Gastrocnemius medialis (tissue), 4 donors: ENCODE measurements around the gene KRTAP2-2. TPM values are rescaled to one million over a fixed set of nuclear protein-coding genes. Genes with fewer than 3 reads are reported as not detected.
"Not testable (repeated sequence)": the region's sequence is repeated elsewhere in the genome, so short reads cannot be mapped to it uniquely, and the experiment has no call there.

Experiments
- ATAC-seq, 2 donors: fragments of 150-250 bp; one replicate each; pipeline ENCODE4 v1.9.1; 2016
- DNase-seq, 2 donors: peaks; one replicate each; pipeline ENCODE4 v3.0.0-alpha.2; 2019
- H3K27ac ChIP-seq, 4 donors: fragments of 200-600 bp; sonication (generic); 1 replicate in 1 of 4; 2 replicates in 3 of 4; pipeline ENCODE4 v1.5.1; 2016 to 2018; ENCODE audit warnings: mild to moderate bottlenecking in 2 of 4, moderate library complexity in 1 of 4
- H3K27me3 ChIP-seq, 3 donors: fragments of 200-600 bp; sonication (generic) in 2 of 3; 1 replicate in 1 of 3; 2 replicates in 2 of 3; pipeline versions ENCODE4 v1.5.1 to v1.6.0; 2016 to 2019; ENCODE audit warnings: mild to moderate bottlenecking in 1 of 3, moderate library complexity in 1 of 3
- H3K36me3 ChIP-seq, 2 donors: fragments of 200-600 bp; sonication (generic) in 1 of 2; one replicate each; pipeline ENCODE4 v1.5.1; 2017 to 2018
- H3K4me1 ChIP-seq, 2 donors: fragments of 200-600 bp; sonication (generic) in 1 of 2; one replicate each; pipeline ENCODE4 v1.5.1; 2016 to 2017; ENCODE audit warnings: mild to moderate bottlenecking in 2 of 2
- H3K4me3 ChIP-seq, 4 donors: fragments of 200-600 bp; sonication (generic) in 3 of 4; 1 replicate in 1 of 4; 2 replicates in 3 of 4; pipeline ENCODE4 v1.5.1; 2016 to 2019; ENCODE audit warnings: mild to moderate bottlenecking in 2 of 4
- H3K9me3 ChIP-seq, 3 donors: fragments of 200-600 bp; sonication (generic) in 2 of 3; 1 replicate in 1 of 3; 2 replicates in 2 of 3; pipeline ENCODE4 v1.5.1; 2016 to 2019
- POLR2A ChIP-seq, 2 donors: fragments of 450-650 bp; IDR thresholded peaks; one replicate each; pipeline ENCODE4 v1.6.1; 2017; ENCODE audit warnings: antibody characterized with exemption in 2 of 2, mild to moderate bottlenecking in 2 of 2, moderate library complexity in 2 of 2
- in situ Hi-C, 4 donors: fragments of 200-750 bp; cut with MboI; loops; one replicate each; pipeline versions ENCODE4 v1.15.0 to v1.8.0; 2017; ENCODE audit warnings: low sequenced_read_pairs in 4 of 4
- intact Hi-C: fragments of 100-400 bp; cut with DNase I; formaldehyde crosslinking; loops from one replicate; pipeline ENCODE4 v1.15.1; 2023; ENCODE audit warnings: low total_unique reads
- total RNA-seq, 4 donors: library from RNA; depleted of rRNA; stranded (reverse); fragments of >200 nt; gene quantifications; one replicate each; pipeline versions ENCODE4 v1.1.0 to v1.2.3, GENCODE V29; 2016
- TF ChIP-seq, protein P1 (sequence below), 5 experiments: fragments of 450-650 bp in 3 of 5; fragments of 200-600 bp in 2 of 5; sonication (generic) in 2 of 5; IDR thresholded peaks in 4 of 5; conservative IDR thresholded peaks in 1 of 5; 1 replicate in 4 of 5; 2 replicates in 1 of 5; pipeline ENCODE4 v1.5.1; 2016 to 2019; ENCODE audit warnings: antibody characterized with exemption in 5 of 5, mild to moderate bottlenecking in 3 of 5, moderate library complexity in 3 of 5

KRTAP2-2 gene, protein sequence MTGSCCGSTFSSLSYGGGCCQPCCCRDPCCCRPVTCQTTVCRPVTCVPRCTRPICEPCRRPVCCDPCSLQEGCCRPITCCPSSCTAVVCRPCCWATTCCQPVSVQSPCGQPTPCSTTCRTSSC
- not detected for total RNA-seq

DNA sequence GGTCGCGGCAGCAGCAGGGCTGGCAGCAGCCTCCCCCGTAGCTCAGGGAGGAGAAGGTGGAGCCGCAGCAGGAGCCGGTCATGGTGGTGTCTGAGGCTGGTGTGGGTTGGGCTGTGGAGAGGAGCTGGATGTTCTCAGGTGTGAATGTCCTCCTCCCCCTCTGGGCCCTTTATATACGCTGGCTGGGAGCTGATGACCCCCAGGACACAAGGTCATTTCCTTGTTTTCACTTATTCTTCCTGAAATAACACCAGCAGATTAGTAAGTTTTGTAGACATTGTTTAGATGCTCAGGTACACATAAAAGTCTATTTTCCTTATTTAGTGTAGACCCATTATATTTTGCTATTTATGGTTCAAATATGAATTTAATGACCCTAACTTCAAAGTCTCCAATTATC lies at the start of gene KRTAP2-2:
KRTAP2-2 (minus strand) TSS at position 101 of the 400 bp plus-strand sequence; CDS start at position 82, 19 bp downstream.
- H3K4me3 ChIP-seq, H3K9me3 ChIP-seq, DNase-seq, H3K36me3 ChIP-seq, H3K27ac ChIP-seq, ATAC-seq, intact Hi-C loops, H3K4me1 ChIP-seq: not testable (repeated sequence)
- H3K27me3 ChIP-seq = peaks cover 0 to 24% (median 7%) of the 10 kb centered on the region in 3 donors
- in situ Hi-C loops = loop anchor here in 1 of 4 donors (25.0 kb wide), 1 partner anchor 93 kb away; the partner anchor contains the start of gene KRT39

DNA sequence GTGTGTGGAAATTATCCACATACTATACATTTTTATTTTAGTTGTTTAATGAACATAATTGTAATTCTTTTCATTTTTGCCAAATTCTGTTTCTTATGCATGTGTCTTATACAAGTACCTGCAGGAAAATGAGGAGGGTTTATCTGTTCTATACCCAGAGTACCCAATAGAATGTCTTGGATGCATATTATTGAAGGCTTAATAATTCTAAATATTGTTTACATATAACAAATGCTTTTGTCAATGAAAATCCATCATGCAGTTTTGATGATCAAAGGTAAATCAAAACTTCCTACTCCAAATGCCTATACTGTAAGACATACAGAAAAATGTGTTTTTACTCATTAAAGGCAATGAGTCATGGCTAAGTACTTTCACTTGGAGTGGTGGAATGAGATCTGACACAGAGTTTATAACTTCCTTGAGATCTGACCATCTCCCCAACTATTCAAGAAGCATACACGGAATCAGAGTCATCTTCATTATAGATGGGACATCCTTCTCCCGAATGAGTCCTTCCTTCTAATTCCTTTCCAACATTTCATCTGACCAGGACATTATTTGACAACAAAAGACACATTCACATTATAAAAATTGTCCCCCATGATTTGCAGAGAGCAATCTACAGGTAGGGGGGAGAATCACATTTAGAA lies 49.5 kb upstream of the KRTAP2-2 start:
- in situ Hi-C loops, H3K27ac ChIP-seq, H3K27me3 ChIP-seq, intact Hi-C loops, DNase-seq, H3K4me3 ChIP-seq, H3K9me3 ChIP-seq, H3K36me3 ChIP-seq, H3K4me1 ChIP-seq, ATAC-seq: not testable (repeated sequence)

DNA sequence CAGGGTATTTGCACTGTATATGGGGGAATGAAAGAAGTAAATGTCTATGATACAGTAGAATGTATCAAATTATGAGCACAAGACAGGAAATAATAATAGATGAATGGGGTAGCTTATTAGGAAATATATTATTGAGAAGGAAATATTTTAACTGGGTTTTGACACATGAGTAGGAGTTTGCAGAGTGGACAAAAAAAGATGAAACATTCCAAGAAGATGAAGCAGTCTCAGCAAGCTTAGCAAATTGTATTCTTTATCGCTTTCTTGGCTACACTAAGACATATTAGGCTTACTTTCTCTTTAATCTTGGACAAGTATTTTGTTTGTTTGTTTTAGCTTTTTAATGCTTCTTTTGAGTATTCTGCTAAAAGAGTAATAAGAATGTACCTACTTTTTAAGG lies 48.9 kb upstream of the KRTAP2-2 start:
- peaks cover 0 to 8% (median 0%) of the 10 kb centered on the region in 3 donors for H3K27me3 ChIP-seq
- intact Hi-C loops (no loop called here), in situ Hi-C loops (no loop called here)
- ATAC-seq (no peak), DNase-seq (no peak)
- no peaks in the 10 kb centered on the region for H3K9me3 ChIP-seq
- no peak overlapping the region for H3K27ac ChIP-seq
- H3K4me1 ChIP-seq = no peaks in the 10 kb centered on the region
- H3K36me3 ChIP-seq = no peaks in the 10 kb centered on the region
- no peak for TF ChIP-seq POLR2A (IDR thresholded peaks at IDR 0.05)
- TF ChIP-seq, protein P1, sequence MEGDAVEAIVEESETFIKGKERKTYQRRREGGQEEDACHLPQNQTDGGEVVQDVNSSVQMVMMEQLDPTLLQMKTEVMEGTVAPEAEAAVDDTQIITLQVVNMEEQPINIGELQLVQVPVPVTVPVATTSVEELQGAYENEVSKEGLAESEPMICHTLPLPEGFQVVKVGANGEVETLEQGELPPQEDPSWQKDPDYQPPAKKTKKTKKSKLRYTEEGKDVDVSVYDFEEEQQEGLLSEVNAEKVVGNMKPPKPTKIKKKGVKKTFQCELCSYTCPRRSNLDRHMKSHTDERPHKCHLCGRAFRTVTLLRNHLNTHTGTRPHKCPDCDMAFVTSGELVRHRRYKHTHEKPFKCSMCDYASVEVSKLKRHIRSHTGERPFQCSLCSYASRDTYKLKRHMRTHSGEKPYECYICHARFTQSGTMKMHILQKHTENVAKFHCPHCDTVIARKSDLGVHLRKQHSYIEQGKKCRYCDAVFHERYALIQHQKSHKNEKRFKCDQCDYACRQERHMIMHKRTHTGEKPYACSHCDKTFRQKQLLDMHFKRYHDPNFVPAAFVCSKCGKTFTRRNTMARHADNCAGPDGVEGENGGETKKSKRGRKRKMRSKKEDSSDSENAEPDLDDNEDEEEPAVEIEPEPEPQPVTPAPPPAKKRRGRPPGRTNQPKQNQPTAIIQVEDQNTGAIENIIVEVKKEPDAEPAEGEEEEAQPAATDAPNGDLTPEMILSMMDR (IDR thresholded peaks at IDR 0.05 in 4 of 5, conservative IDR thresholded peaks at IDR 0.05 in 1 of 5) = no peak
- H3K4me3 ChIP-seq = no peak overlapping the region

DNA sequence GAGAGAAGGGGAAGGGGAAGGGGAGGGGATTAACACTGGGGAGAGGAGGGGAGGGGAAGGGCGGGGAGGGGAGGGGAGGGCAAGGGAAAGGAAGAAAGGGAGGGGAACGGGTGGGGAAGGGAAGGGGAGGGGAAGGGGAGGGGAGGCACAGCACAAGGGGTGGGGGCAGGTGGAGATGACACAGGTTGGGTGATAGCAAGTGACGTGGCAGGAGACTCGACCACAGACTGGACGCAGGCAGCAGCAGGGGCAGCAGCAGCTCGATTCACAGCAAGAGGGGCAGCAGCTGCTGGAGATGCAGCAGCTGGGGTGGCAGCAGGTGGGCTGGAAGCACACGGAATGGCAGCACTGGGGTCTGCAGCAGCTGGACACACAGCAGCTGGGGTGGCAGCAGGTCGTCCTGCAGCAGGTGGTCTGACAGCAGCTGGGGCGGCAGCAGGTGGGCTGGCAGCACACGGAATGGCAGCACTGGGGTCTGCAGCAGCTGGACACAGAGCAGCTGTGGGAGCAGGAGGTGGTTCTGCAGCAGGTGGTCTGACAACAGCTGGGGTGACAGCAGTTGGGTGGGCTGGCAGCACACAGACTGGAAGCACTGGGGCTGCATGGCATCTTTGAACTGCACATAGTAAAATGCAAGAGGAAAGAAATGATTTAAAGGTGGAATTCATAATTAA lies 46.7 kb upstream of the KRTAP2-2 start, which contains the start of gene KRTAP4-16:
KRTAP4-16 (minus strand) TSS at position 624 of the 674 bp plus-strand sequence; CDS start at position 624, 0 bp downstream.
- no peak within 1 kb of the TSS for H3K4me3 ChIP-seq
- intact Hi-C loops = no loop called here
- TF ChIP-seq, protein P1 (IDR thresholded peaks at IDR 0.05 in 4 of 5, conservative IDR thresholded peaks at IDR 0.05 in 1 of 5) = no peak
- no peak for TF ChIP-seq POLR2A (IDR thresholded peaks at IDR 0.05)
- H3K27me3 ChIP-seq = peaks cover 0 to 3% (median 0%) of the 10 kb centered on the region in 3 donors
- DNase-seq (no peak), ATAC-seq (no peak)
- H3K27ac ChIP-seq = no peak within 1 kb of the TSS
- no peaks in the 10 kb centered on the region for H3K36me3 ChIP-seq
- H3K9me3 ChIP-seq = no peaks in the 10 kb centered on the region
- H3K4me1 ChIP-seq = no peaks in the 10 kb centered on the region
- in situ Hi-C loops = no loop called here

DNA sequence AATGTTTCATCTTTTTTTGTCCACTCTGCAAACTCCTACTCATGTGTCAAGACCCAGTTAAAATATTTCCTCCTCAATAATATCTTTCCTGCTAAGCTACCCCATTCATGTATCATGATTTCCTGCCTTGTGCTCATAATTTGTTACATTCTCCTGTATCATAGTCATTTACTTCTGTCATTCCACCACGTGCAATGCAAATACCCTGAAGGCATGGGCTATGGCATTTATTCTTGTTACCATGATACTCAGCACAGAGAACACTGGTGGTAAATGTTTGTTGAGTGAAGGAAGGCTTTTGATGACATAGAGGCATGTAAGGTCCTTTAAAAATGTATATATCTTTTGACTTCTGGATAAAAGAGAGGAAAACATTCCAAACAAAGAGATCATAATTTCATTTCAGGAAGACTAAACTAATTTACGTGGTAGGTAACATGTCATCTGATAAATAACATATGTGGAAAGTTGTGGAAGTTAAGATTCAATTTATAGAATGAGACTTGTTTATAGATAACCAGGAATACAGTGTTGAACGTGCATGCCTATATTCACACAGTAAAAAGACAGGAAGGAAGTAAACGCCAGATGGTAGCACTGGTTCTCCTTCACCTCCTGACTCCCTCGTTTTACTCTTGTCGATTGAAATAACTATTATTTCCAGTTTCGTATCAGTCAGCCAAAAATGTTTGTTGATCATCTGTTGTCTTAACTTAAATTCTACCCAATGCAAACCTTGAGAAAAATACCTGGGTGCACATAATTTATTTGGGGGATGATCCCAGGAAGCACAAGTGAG lies 44.9 kb upstream of the KRTAP2-2 start:
- in situ Hi-C loops = loop anchor here in 1 of 4 donors (25.0 kb wide), 1 partner anchor 87 kb away; the partner anchor contains the start of genes KRTAP4-1, KRTAP4-2 and KRTAP9-1
- DNase-seq, H3K27ac ChIP-seq, H3K9me3 ChIP-seq, H3K4me3 ChIP-seq, H3K4me1 ChIP-seq, ATAC-seq, H3K36me3 ChIP-seq, H3K27me3 ChIP-seq, intact Hi-C loops: not testable (repeated sequence)
